ENCODE results near the gene ITGAV. TPM values are rescaled to one million over a fixed set of nuclear protein-coding genes. Genes with fewer than 3 reads are reported as not detected.

The ITGAV gene
- total and polyA plus RNA-seq, 3 donors from 2014 or later: 23.5 to 93.3 (median 62.2) TPM

GRCh38 chr2:186645999-186646398 lies 56.1 kb downstream of the ITGAV start:
- 76 to 79% methylated on average over 2 of the region's 2 CpGs for WGBS, 2 donors
- Histone ChIP-seq H3K27ac (no peak overlapping the region), H3K27me3 (no peaks in the 10 kb centered on the region), H3K36me3 (ENCODE audit: low read depth, missing control alignments) (no peaks in the 10 kb centered on the region), H3K4me1 (no peaks in the 10 kb centered on the region), H3K9me3 (no peaks in the 10 kb centered on the region), H3K4me3 (no peak overlapping the region)
- intact Hi-C loops (cut with DNase I; ENCODE audit: low total_unique reads): no loop called here
- no peak for DNase-seq
- TF ChIP-seq POLR2A (IDR thresholded peaks at IDR 0.05) (no peak), CTCF (IDR thresholded peaks at IDR 0.05) (no peak)

GRCh38 chr2:186648130-186648529 lies 58.3 kb downstream of the ITGAV start:
- intact Hi-C loops (cut with DNase I; ENCODE audit: low total_unique reads): no loop called here
- H3K4me3 ChIP-seq: no peak overlapping the region
- H3K9me3 ChIP-seq: no peaks in the 10 kb centered on the region
- 95 to 98% methylated on average over 2 of the region's 2 CpGs for WGBS, 2 donors
- no peaks in the 10 kb centered on the region for H3K27me3 ChIP-seq
- H3K27ac ChIP-seq: no peak overlapping the region
- H3K4me1 ChIP-seq: no peaks in the 10 kb centered on the region
- DNase-seq: no peak
- H3K36me3 ChIP-seq (ENCODE audit: low read depth, missing control alignments): no peaks in the 10 kb centered on the region
- no peak for TF ChIP-seq CTCF (IDR thresholded peaks at IDR 0.05)
- no peak for TF ChIP-seq POLR2A (IDR thresholded peaks at IDR 0.05)

- TF ChIP-seq CTCF (IDR thresholded peaks at IDR 0.05) (no peak), POLR2A (IDR thresholded peaks at IDR 0.05) (no peak)
- no peak for DNase-seq
- intact Hi-C loops (cut with DNase I; ENCODE audit: low total_unique reads): no loop called here
- Histone ChIP-seq H3K27me3 (no peaks in the 10 kb centered on the region), H3K9me3 (no peaks in the 10 kb centered on the region), H3K4me1 (no peaks in the 10 kb centered on the region), H3K4me3 (no peak overlapping the region), H3K36me3 (ENCODE audit: low read depth, missing control alignments) (no peaks in the 10 kb centered on the region), H3K27ac (no peak overlapping the region)
- 86 to 91% methylated on average over 1 of the region's 1 CpG for WGBS, 2 donors
Observed at GRCh38 chr2:186653511-186653910, 63.7 kb downstream of the ITGAV start.

- H3K4me1 ChIP-seq: no peaks in the 10 kb centered on the region
- H3K36me3 ChIP-seq (ENCODE audit: low read depth, missing control alignments): no peaks in the 10 kb centered on the region
- H3K27ac ChIP-seq: no peak overlapping the region
- no peak for TF ChIP-seq POLR2A (IDR thresholded peaks at IDR 0.05)
- TF ChIP-seq CTCF (IDR thresholded peaks at IDR 0.05): no peak
- no peaks in the 10 kb centered on the region for H3K9me3 ChIP-seq
- DNase-seq: no peak
- no peaks in the 10 kb centered on the region for H3K27me3 ChIP-seq
- intact Hi-C loops (cut with DNase I; ENCODE audit: low total_unique reads): no loop called here
- H3K4me3 ChIP-seq: no peak overlapping the region
Observed at GRCh38 chr2:186659383-186659782, 69.5 kb downstream of the ITGAV start.

GRCh38 chr2:186664385-186665043 lies 74.7 kb downstream of the ITGAV start:
- Histone ChIP-seq H3K4me1 (no peaks in the 10 kb centered on the region), H3K36me3 (ENCODE audit: low read depth, missing control alignments) (no peaks in the 10 kb centered on the region), H3K9me3 (no peaks in the 10 kb centered on the region), H3K27me3 (no peaks in the 10 kb centered on the region), H3K27ac (no peak overlapping the region), H3K4me3 (no peak overlapping the region)
- intact Hi-C loops (cut with DNase I; ENCODE audit: low total_unique reads): no loop called here
- TF ChIP-seq CTCF (IDR thresholded peaks at IDR 0.05): no peak
- TF ChIP-seq POLR2A (IDR thresholded peaks at IDR 0.05): no peak
- no peak for DNase-seq
- 94% methylated on average over 5 of the region's 5 CpGs for WGBS, 2 donors
